ENCODE results near the gene NCAM1. TPM values are rescaled to one million over a fixed set of nuclear protein-coding genes. Genes with fewer than 3 reads are reported as not detected.

The NCAM1 gene
- polyA plus RNA-seq, 3 donors from 2014 or later, result 35.7 to 143 (median 49.1) TPM

DNA sequence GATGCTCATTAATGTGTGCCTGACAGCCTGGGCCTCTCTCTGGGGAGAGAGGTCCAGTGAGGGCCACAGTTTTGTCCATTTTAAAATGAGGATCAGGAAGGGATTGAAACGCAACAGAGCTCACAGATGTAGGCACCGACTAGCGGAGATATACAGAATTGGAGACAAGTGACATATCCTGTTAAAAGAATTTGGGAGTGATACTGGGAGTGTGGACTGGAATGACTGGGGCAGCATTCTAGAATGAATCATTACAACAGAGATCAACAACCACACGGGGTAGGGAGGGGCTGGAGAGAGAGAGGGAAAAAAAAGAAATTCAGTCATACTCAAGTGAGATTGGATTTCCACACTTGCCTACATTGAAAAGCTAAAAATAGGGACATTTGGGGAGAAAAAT is 2.5 kb upstream of the NCAM1 start:
- Mint-ChIP-seq H3K27me3 (ENCODE audit: low read depth in 3 of 3) (peaks cover 0 to 9% (median 7%) of the 10 kb centered on the region in 3 donors), H3K4me1 (peaks cover 19 to 20% of the 10 kb centered on the region in 2 donors), H3K36me3 (peaks cover 0 to 4% (median 0%) of the 10 kb centered on the region in 3 donors), H3K9me3 (no peaks in the 10 kb centered on the region), H3K27ac (no peak overlapping the region), H3K4me3 (no peak overlapping the region)
- DNase-seq, result no peak

DNA sequence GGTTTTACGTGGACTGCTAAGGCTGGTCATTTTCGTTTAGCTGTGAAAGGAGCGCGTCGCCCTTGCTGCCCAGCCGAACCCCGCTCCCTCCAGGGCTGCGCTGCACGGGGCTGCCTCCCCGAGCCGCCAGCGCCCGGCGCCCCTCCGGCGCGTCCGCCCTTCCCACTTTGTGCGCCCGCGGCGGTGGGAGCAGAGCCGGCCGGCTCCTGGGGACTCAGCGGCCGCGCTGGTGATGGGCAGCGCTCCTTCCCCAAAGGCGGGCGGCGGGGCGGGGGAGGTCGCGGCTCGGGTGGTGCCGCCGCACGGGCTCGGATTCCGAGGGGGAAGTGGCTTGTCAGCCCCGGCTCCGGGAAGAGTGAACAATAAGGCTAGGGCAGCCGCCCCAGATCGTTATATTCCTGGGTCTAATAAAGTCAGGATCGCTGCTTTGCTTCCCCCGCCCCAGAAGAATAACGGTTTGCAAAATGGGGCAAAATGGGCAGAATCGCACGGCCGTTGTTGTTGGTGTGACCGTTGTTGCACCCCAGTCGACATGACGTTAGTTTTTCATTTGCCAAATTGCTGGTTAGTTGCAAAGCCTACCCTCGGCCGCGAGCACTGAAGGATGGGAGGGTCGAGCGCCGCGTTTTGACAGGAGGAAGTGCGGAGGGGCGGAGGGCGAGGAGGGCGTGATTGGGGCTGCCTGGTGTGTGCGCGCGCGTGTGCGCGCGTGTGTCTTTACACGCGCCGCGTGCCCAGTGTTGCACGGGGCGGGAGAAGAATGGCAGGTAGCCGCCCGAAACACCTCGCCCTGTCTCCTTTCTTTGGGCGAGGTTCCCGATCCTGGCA is 745 bp downstream of the NCAM1 start:
- Mint-ChIP-seq H3K27ac (peak overlapping the region; percentile 73 to 92 (median 81)), H3K4me3 (peak overlapping the region; percentile 90 to 99 (median 96)), H3K9me3 (no peaks in the 10 kb centered on the region), H3K27me3 (ENCODE audit: low read depth in 3 of 3) (peaks cover 0 to 9% (median 7%) of the 10 kb centered on the region in 3 donors), H3K36me3 (no peaks in the 10 kb centered on the region), H3K4me1 (peaks cover 27 to 36% of the 10 kb centered on the region in 2 donors)
- peak; percentile 63 to 74 (median 69) for DNase-seq

DNA sequence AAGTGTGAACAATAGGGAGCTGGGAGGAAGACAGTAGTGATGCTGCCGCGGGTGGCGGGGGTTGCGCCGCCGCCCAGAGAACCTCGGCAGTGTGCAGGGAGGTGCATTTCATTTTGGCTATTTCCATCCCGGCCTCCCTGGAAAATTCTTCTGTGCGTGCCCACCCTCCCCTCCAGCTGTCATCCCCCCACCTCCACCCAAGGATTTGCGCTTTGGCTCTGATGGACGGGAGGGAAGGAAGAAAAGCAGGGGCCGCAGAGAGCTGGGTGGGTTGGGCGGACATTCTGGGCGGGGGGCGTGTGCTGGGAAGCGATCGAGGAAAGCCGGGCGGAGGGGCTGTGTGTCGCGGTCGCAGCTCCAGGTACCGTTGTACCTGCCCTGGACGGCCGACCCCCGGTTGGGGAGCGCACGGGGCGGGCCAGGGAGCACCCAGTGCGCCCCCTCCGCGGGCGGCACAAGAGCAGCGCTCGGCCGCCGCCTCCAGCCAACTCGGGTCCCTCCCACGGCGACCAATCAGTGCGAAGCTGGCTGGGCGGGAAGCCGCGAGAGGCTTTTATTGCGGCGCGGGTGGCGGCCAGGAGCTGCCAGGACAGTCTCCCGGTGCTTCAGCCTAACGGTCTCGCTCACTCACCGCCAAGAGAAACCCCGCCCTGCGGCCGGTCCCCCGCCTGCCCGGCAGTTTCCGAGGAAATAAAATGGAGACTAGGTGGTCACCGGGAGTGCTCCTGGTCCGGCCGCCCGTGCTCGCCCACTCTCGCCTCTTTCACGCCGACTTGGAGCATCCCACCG is 1.6 kb downstream of the NCAM1 start:
- DNase-seq, result peak; percentile 41 to 43 (median 41)
- Mint-ChIP-seq H3K4me1 (peaks cover 31 to 36% of the 10 kb centered on the region in 2 donors), H3K27me3 (ENCODE audit: low read depth in 3 of 3) (peaks cover 0 to 9% (median 7%) of the 10 kb centered on the region in 3 donors), H3K27ac (peak overlapping the region; percentile 41 to 85 (median 81)), H3K9me3 (no peaks in the 10 kb centered on the region), H3K4me3 (peak overlapping the region; percentile 90 to 99 (median 96)), H3K36me3 (no peaks in the 10 kb centered on the region)

- no peaks in the 10 kb centered on the region for H3K9me3 Mint-ChIP-seq
- H3K36me3 Mint-ChIP-seq, result no peaks in the 10 kb centered on the region
- peaks cover 36 to 37% of the 10 kb centered on the region in 2 donors for H3K4me1 Mint-ChIP-seq
- peak overlapping the region in 3 of 6 donors; percentile 39 to 73 (median 64) for H3K27ac Mint-ChIP-seq
- peaks cover 0 to 9% (median 7%) of the 10 kb centered on the region in 3 donors for H3K27me3 Mint-ChIP-seq (ENCODE audit: low read depth in 3 of 3)
- DNase-seq, result peak in 2 of 3 donors; percentile 20 to 39
- peak overlapping the region; percentile 76 to 99 (median 96) for H3K4me3 Mint-ChIP-seq
Observed at GRCh38 chr11:112963368-112963955, 2.2 kb downstream of the NCAM1 start.

DNA sequence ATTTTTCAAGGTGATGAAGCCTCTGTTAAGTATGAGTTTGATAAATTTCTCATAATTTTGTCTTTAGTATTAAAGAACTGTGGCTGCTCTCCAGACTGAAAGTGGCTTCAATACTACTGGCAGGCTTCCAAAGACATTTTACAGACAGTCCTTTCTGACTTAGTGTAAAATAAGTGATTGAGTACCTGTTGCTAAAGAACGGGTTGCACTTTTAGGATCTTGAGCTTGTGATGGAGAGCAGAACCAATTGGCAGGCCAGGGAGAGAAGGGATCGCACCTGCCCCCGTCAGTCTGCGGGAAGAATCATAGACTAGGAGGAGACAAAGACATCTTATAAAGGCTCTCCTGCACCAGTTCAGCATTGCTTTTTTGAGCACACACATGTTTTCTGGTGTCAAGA is 4.4 kb downstream of the NCAM1 start:
- H3K27me3 Mint-ChIP-seq (ENCODE audit: low read depth in 3 of 3), result peaks cover 0 to 8% (median 7%) of the 10 kb centered on the region in 3 donors
- no peak for DNase-seq
- no peaks in the 10 kb centered on the region for H3K9me3 Mint-ChIP-seq
- peak overlapping the region in 1 of 5 donors; percentile 9 for H3K4me3 Mint-ChIP-seq
- H3K27ac Mint-ChIP-seq, result peak overlapping the region in 4 of 6 donors; percentile 9 to 60 (median 46)
- no peaks in the 10 kb centered on the region for H3K36me3 Mint-ChIP-seq
- H3K4me1 Mint-ChIP-seq, result peaks cover 34 to 54% of the 10 kb centered on the region in 2 donors

GRCh38 chr11:112966561-112966960 is 5.3 kb downstream of the NCAM1 start:
- Mint-ChIP-seq H3K9me3 (no peaks in the 10 kb centered on the region), H3K4me1 (peaks cover 26 to 46% of the 10 kb centered on the region in 2 donors), H3K4me3 (no peak overlapping the region)

GRCh38 chr11:112967082-112967481 is 5.9 kb downstream of the NCAM1 start:
- peaks cover 26 to 46% of the 10 kb centered on the region in 2 donors for H3K4me1 Mint-ChIP-seq
- peak overlapping the region in 1 of 5 donors; percentile 23 for H3K4me3 Mint-ChIP-seq
- DNase-seq, result no peak
- H3K27me3 Mint-ChIP-seq (ENCODE audit: low read depth in 3 of 3), result peaks cover 0 to 4% (median 2%) of the 10 kb centered on the region in 3 donors
- no peaks in the 10 kb centered on the region for H3K9me3 Mint-ChIP-seq
- peak overlapping the region in 4 of 6 donors; percentile 1 to 47 (median 16) for H3K27ac Mint-ChIP-seq
- H3K36me3 Mint-ChIP-seq, result no peaks in the 10 kb centered on the region

More at GRCh38 chr11:112966561-112966960, 5.3 kb downstream of the NCAM1 start:
- Mint-ChIP-seq H3K36me3 (no peaks in the 10 kb centered on the region), H3K27me3 (ENCODE audit: low read depth in 3 of 3) (peaks cover 0 to 4% (median 2%) of the 10 kb centered on the region in 3 donors), H3K27ac (no peak overlapping the region)
- DNase-seq, result no peak

- Mint-ChIP-seq H3K4me1 (peaks cover 19 to 37% of the 10 kb centered on the region in 2 donors), H3K36me3 (no peaks in the 10 kb centered on the region), H3K27ac (peak overlapping the region; percentile 52 to 84 (median 64)), H3K4me3 (peak overlapping the region; percentile 65 to 78 (median 66)), H3K9me3 (no peaks in the 10 kb centered on the region), H3K27me3 (ENCODE audit: low read depth in 3 of 3) (no peaks in the 10 kb centered on the region)
- peak in 2 of 3 donors; percentile 29 to 48 for DNase-seq
Observed at GRCh38 chr11:112968941-112969713, 7.9 kb downstream of the NCAM1 start.

DNA sequence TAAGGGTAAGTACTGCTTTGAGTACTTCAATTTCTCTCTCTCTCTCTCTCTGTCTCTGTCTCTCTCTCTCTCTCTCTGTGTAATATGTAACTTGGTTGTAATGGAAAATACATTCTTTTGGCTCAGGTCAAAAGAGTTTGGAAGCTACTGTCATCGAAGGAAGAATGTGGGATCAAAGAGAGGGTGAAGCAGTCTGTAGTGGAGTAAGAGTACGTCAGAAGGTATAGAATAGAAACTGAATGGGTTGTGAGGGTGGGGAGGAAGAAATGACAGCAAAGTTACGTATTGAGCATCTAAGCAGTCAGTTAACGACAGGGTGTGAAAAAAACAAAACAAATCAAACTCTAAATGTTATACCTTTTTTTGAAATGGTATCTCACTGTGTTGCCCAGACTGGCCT is 10.0 kb downstream of the NCAM1 start:
- Mint-ChIP-seq H3K4me3 (no peak overlapping the region), H3K27ac (no peak overlapping the region), H3K4me1 (peaks cover under 1 to 31% of the 10 kb centered on the region in 2 donors), H3K27me3 (ENCODE audit: low read depth in 3 of 3) (no peaks in the 10 kb centered on the region), H3K36me3 (no peaks in the 10 kb centered on the region), H3K9me3 (no peaks in the 10 kb centered on the region)
- DNase-seq, result peak in 2 of 3 donors; percentile 27 to 40

DNA sequence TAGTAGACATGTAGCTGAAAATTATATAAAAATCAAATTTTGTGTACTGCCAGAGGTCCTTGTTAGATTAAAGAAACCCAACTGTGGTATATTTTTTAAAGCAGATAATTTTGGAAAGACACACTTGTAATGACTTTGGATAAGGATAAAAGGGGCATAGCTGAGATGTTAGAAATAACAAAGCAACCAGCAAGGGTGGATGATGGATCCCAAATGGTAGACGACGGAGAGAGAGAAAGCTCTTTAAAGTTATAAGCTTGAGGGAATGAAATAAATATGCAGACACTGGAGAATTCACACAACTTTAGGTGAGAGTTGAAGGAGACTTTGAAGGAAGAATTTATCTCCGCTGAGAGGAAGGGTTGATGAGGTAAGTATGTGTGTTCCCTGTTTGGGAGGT is 10.6 kb downstream of the NCAM1 start:
- Mint-ChIP-seq H3K36me3 (no peaks in the 10 kb centered on the region), H3K27ac (no peak overlapping the region)

GRCh38 chr11:112972399-112973145 is 11.4 kb downstream of the NCAM1 start:
- H3K4me1 Mint-ChIP-seq, result peaks cover 12 to 30% of the 10 kb centered on the region in 2 donors
- no peak for DNase-seq
- H3K36me3 Mint-ChIP-seq, result no peaks in the 10 kb centered on the region
- no peaks in the 10 kb centered on the region for H3K27me3 Mint-ChIP-seq (ENCODE audit: low read depth in 3 of 3)
- no peaks in the 10 kb centered on the region for H3K9me3 Mint-ChIP-seq
- no peak overlapping the region for H3K4me3 Mint-ChIP-seq
- no peak overlapping the region for H3K27ac Mint-ChIP-seq

More for the DNA sequence above, 10.6 kb downstream of the NCAM1 start:
- DNase-seq, result no peak
- Mint-ChIP-seq H3K4me1 (peaks cover 7 to 31% of the 10 kb centered on the region in 2 donors), H3K27me3 (ENCODE audit: low read depth in 3 of 3) (no peaks in the 10 kb centered on the region), H3K4me3 (no peak overlapping the region), H3K9me3 (no peaks in the 10 kb centered on the region)

DNA sequence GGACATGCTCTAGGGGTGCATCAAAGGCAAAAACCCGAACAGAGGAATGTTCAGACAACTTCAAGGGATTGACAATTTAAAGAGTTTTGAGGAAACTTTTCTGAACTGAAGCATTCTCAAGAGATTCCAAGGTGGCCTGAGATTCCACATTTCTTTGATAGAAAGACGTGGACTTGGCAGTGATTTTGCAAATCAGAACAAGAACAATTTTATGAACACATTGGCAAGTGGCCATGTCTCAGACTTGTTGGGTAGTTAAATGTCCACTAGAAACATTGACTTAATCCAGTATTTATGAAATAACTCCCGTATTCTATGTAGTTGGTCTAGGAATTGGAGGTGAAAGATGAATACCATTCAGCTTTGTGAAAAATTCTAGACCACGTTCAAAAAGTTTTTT is 13.8 kb downstream of the NCAM1 start:
- Mint-ChIP-seq H3K27ac (peak overlapping the region in 1 of 6 donors; percentile 12), H3K4me3 (no peak overlapping the region), H3K4me1 (peaks cover 18 to 36% of the 10 kb centered on the region in 2 donors), H3K36me3 (no peaks in the 10 kb centered on the region), H3K9me3 (no peaks in the 10 kb centered on the region), H3K27me3 (ENCODE audit: low read depth in 3 of 3) (no peaks in the 10 kb centered on the region)
- DNase-seq, result no peak

Measured in immature natural killer cell (primary cell).